HG02623 (cell line): Measurements from ENCODE around the gene NFIX.
"Not testable (repeated sequence)": the region's sequence is repeated elsewhere in the genome, so short reads cannot be mapped to it uniquely, and the experiment has no call there.

ENCODE experiments used
- ATAC-seq: cut with Tn5 transposase; IDR thresholded peaks from one replicate; pipeline ENCODE4 v1.9.1; 2021; ENCODE audit warnings: moderate library complexity; ENCODE audit not compliant: unreplicated experiment

NFIX gene

DNA sequence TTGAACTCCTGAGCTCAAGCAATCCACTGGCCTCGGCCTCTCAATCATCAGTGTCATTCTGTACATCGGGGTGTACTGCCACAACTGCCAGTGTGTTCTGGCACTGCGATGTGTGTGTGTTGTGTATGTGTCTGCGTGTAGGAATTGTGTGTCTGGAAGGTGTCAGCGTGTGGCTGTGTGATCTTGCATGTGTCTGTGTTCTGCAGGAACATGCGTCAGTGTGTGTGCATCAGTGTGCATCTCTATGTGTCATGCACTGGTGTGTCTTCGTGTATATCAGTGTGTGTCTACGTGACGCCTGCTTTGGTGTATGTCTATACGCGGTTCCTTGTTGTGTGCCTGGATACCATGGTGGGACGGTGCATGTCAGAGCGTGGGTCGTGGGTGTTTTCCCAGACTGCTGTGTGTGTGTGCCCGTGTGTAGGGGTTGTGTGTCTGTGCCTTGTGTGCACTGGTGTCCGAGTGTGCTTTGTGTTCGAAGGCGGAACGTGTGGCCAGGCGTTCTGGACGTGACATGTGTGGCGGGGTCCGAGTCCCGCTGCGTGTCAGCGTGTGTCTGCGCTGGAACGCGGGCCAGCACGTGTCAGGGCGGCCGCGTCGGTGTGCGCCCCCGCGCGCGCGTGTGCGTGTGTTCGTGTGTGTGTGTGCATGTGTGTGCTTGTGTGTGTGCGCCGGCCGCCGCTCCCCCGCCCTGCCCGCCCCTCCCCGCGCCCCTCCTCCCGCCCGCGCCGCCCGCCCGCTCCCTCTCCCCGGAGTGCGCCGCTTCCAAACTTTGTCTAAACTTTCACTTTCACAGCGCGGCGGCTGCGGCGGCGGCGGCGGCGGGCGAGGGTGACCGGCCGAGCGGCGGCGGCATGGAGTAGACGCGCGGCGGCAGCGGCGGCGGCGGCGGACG is at the start of gene NFIX:
Gene NFIX (plus strand): TSS at position 775 of the 895 bp plus-strand sequence. CDS start 363 bp downstream, outside the sequence.
- ATAC-seq: no peak

DNA sequence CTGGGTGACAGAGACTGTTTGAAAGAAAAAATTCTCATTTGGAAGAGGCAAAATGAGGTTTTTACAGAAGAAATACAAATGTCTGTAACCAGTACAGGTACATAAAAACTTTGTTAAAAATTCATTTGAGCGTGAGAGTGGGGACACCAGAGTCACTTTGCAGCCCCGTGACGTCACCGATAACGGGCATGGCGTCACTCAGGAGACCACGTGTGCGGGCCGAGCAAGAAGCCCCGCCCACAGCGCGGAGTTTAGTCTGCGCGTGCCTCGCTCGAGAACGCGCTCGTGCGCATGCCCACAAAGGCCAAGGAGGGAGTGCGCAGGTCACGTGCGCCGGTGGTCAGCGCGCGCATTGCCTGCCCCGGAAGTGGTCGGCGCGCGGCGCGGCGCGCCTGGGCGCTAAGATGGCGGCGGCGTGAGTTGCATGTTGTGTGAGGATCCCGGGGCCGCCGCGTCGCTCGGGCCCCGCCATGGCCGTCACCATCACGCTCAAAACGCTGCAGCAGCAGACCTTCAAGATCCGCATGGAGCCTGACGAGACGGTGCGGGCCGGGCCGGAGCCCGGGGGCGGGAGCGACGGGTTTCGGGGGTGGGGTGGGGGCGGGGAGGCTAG is 49.7 kb upstream of the NFIX start, which contains the start of gene RAD23A:
Gene RAD23A (plus strand): TSS at position 384 of the 613 bp plus-strand sequence. CDS start 87 bp downstream, at position 471.
- peak; percentile 79 for ATAC-seq

DNA sequence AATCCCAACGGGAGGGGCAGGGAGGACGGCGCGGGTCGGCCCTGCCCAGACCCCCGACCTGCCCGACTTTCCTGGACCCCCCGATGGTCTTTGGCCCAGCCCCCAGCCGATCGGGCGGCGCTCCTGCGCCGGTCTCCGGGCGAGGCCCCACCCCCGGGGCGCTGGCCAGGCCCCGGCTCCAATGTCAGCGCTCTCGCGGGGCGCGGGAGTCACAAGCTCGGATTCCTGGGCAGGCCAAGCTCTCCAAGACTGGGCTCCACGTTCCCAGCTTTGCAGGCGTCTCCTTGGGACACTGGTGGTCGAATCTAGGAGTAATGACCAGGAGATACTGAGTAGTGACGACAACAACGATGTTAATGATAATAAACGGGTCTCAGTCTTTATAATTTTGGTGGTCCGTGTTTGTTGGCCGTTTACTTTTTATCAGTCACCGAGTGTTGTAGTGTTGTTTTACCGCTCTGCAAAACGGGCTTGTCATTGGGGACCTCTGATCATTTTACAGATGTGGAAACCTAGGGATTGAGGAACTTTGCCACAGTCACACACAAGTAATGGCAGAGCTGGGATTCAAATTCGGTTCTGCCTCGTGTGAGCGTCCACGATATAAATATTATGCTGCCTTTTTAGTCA is 49.1 kb upstream of the NFIX start:
- peak; percentile 13 for ATAC-seq

DNA sequence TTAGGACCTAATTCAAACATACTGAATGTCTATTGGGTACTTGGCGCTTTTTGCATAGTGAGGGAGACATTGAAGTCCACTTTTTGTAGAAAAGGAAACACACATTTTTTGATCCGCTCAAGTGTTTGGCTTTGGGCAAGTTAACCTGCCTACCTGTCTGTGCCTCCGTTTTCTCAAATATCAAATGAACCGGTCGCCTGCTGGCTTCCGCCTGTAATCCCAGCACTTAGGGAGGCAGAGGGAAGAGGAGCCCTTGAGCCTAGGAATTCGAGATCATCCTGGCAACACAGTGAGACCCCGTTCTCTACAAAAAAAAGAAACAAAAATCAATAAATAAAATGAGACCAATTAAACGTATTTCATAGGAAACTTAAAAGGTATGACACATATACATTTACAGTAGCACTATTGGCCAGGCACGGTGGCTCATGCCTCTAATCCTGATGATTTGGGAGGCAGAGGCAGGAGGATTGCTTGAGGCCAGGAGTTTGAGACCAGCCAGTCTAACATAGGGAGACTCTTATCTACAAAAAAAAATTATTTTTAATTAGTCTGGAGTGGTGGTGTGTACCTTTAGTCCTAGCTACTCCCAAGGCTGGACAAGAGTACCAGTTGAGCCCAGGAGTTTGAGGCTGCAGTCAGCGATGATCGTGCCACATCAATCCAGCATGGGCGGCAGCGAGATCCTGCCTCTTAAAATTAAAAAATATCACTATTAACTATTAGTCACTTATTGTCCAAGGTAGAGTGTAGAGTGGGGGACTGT is 48.4 kb upstream of the NFIX start:
- ATAC-seq: no peak

DNA sequence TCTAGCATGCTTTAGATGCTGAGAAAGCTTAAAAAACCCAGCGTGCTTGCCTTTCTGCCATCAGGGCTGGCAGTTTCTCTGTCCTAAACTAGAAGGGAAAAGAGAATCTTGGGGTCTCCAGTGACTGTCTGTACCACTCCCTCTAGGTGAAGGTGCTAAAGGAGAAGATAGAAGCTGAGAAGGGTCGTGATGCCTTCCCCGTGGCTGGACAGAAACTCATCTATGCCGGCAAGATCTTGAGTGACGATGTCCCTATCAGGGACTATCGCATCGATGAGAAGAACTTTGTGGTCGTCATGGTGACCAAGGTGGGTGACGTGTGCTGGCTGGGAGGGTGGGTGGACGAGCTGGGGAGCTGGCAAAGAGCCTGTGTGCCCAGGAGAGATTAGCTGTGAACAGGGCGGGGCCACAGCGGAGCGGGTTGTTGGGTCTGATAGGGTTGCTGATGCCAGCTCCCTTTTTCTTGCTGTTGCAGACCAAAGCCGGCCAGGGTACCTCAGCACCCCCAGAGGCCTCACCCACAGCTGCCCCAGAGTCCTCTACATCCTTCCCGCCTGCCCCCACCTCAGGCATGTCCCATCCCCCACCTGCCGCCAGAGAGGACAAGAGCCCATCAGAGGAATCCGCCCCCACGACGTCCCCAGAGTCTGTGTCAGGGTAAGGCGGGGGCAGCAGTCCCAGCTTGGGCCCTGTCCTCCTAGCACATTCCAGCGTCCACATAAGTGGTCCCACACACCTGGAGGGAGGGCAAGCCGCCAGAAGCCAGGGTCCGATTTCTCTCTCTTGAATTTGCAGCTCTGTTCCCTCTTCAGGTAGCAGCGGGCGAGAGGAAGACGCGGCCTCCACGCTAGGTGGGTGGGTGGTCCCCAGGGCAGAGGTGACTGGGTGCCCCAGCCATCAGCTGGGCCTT is 47.3 kb upstream of the NFIX start:
- no peak for ATAC-seq

DNA sequence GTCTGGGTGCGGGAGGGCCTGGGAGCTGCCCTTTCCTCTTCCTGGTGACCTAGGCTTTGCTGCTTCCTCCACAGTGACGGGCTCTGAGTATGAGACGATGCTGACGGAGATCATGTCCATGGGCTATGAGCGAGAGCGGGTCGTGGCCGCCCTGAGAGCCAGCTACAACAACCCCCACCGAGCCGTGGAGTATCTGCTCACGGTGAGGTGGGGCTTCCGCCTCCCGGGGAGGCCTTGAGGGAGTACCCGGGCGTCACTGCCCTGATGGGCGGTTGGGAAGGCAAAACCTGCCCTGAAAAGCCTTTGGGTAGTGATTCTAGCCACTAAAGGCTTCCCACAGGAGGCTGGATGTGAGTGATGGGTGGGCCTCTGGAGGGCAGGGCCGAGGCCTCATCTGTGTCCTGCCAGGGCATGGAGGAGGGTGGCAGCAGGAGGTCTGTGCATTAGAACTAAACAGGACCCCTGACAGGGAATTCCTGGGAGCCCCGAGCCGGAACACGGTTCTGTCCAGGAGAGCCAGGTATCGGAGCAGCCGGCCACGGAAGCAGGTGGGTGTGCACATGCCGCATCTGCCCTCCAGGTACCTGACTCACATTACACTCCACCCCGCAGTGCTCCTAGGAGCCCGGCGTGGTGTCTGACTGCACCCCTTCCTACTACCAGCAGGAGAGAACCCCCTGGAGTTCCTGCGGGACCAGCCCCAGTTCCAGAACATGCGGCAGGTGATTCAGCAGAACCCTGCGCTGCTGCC is 46.5 kb upstream of the NFIX start:
- ATAC-seq: no peak

DNA sequence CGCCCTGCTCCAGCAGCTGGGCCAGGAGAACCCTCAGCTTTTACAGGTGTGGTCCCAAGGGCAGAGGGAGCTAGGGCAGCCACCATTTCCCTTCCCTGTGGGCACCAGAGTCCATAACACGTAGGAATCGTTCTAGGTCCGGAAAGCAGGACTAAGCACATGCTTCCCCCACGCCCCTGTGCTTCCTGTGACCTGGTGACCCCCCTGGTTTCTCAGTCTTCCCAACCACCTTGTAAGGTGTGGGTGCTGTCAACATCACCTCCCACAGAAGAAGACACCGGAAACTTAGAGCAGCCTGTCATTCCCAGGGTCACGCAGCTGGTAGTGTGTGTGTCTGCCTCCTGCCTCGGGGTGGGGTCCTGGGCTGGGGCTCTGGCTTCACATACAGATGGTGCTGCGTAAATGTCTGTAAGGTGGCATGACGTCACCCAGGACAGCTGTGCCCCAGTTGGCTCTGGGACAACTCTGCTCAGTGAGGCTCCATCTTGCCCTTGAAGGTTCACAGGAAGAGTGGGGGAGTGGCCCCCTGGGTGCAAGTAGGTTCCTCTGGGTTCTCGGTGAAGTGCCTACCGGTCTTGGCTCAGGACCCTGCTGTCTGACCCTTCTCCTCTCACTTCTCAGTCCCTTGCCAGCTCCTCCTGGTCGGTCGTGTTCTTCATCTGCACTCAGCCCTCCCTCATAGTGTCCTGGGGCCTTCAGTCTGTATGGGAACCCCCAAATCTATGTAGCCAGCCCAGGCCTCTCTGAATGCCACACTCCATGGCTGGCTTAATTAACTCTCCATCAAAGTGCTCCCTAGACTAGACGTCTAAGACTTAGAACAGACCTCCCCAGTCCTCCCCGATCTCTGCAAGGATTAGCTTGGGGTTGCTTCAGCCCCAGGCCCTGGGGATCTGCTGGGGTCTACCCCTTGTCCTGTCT is 45.7 kb upstream of the NFIX start:
- ATAC-seq: no peak

DNA sequence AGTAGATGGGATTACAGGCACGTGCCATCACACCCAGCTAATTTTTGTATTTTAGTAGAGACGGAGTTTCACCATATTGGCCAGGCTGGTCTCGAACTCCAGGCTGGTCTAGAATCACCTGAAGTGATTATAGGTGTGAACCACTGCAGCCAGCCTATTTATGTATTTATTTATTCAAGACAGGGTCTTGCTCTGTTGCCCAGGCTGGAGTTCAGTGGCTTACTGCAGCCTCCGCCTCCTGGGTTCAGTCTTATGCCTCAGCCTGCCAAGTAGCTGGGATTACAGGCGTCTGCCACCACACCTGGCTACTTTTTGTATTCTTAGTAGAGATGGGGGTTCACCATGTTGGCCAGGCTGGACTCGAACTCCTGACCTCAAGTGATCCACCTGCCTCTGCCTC is 43.2 kb upstream of the NFIX start:
- not testable (repeated sequence) for ATAC-seq

DNA sequence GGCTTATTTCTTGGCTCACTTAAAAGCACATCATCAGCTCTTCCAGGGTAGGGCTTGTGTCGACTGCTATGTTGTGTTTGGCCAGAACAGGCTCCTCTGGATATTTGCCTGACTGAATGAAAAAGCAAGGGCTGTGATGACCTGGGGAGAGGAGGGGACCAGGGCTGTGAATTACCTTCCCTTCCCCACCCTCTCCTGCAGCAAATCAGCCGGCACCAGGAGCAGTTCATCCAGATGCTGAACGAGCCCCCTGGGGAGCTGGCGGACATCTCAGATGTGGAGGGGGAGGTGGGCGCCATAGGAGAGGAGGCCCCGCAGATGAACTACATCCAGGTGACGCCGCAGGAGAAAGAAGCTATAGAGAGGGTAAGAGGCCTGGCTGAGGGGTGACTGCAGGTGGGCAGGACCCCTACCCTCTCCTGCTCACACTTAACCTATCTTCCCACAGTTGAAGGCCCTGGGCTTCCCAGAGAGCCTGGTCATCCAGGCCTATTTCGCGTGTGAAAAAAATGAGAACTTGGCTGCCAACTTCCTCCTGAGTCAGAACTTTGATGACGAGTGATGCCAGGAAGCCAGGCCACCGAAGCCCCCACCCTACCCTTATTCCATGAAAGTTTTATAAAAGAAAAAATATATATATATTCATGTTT is 42.7 kb upstream of the NFIX start:
- ATAC-seq: no peak

DNA sequence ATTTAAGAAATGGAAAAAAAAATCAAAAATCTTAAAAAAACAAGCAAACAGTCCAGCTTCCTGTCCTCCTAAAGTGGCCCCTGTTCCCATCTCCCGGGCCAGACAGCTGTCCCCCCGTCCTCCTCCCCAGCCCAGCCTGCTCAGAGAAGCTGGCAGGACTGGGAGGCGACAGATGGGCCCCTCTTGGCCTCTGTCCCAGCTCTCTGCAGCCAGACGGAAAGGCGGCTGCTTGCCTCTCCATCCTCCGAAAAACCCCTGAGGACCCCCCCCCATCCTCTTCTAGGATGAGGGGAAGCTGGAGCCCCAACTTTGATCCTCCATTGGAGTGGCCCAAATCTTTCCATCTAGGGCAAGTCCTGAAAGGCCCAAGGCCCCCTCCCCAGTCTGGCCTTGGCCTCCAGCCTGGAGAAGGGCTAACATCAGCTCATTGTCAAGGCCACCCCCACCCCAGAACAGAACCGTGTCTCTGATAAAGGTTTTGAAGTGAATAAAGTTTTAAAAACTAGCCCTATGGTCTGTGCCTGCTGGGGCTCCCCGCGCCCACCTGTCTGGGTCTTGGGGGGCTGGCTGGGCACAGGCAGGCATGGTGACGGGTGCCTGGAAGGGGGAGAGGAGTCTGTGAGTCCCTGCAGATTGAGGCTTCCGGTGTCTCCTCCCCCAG is 42.0 kb upstream of the NFIX start:
- ATAC-seq: no peak

DNA sequence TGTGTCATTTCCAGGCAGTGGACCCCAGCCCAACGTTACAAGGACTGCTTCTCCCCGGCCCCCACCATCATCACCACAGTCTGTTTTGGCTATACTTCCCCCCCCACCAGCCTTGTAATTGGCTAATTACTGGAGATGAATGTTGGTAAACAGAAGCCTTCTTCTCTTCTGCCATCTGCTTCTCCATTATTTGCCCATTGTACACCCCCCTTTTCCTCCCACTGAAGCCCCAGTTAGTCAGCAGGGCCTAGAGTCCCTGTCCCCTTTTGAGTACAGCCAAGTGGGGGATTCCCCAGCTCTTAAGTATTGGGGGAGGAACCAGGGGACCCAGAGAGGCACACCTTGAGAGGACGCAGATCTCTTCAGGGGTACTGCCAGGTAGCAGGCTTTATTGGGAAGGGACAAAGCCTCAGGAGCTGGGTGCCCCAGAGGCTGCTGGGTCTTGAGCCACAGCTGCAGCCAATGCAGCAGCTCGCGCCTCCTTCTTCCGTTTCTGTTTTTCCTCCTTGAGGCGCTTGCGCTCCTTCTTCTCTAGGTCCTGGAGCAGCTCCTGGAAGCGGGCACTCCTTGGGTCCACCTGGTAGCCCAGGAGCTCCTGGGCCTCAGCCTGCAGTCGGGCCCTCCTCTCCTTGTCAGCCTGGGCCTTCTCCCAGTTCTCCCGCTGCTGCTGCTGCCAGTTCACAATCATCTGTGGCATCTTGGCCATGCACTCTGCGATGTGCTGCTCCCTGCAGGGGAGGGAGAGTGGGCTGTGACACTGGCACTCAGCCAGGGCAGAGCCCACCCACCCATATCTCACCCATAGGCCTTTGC is 41.3 kb upstream of the NFIX start:
- no peak for ATAC-seq

DNA sequence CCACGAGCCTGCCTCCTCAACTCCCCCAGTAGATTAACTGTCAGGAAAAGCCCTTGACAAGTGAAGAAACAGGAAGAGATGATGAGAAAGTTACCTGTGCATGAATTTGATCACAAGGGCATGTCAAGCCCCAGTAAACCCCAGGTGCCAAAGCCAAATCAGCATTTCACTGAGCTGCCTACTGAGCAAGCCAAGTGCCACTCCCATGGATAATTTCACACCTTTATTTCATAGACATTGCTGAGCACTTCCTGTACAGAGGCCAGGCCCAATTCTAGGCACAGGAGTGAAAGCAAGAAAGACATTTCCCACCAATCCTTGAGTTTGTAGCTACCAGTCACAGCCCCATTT is 40.7 kb upstream of the NFIX start:
- ATAC-seq: no peak

DNA sequence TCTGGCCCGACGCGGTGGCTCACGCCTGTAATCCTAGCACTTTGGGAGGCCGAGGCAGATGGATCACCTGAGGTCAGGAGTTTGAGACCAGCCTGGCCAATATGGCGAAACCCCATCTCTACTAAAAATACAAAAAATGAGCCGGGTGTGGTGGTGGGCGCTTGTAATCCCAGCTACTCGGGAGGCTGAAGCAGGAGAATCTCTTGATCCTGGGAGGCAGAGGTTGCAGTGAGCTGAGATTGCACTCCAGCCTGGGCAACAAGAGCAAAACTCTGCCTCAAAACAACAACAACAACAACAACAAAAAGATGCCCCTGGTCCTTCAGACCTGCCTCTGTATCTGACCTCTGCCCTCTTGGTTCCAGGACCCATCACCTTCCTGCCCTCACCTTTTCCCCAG is 39.7 kb upstream of the NFIX start:
- not testable (repeated sequence) for ATAC-seq

DNA sequence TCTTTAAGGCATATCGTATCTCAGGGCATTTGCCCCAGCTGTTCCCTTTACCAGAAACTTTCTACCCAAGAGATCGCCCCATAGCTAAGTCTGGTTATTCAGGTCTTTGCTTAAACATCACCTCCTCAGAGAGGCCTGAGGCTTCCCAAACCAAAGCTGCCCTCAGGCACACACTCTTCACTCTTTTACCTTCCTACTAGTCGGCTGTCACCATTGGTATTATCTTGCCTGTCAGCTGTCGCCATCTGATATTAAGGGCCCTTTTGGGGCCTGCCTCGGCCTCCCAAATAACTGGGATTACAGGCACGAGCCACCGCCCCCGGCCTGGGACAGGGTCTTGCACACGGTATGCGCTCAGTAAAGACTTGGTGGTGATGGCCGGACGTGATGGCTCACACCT is 39.3 kb upstream of the NFIX start:
- ATAC-seq: no peak

DNA sequence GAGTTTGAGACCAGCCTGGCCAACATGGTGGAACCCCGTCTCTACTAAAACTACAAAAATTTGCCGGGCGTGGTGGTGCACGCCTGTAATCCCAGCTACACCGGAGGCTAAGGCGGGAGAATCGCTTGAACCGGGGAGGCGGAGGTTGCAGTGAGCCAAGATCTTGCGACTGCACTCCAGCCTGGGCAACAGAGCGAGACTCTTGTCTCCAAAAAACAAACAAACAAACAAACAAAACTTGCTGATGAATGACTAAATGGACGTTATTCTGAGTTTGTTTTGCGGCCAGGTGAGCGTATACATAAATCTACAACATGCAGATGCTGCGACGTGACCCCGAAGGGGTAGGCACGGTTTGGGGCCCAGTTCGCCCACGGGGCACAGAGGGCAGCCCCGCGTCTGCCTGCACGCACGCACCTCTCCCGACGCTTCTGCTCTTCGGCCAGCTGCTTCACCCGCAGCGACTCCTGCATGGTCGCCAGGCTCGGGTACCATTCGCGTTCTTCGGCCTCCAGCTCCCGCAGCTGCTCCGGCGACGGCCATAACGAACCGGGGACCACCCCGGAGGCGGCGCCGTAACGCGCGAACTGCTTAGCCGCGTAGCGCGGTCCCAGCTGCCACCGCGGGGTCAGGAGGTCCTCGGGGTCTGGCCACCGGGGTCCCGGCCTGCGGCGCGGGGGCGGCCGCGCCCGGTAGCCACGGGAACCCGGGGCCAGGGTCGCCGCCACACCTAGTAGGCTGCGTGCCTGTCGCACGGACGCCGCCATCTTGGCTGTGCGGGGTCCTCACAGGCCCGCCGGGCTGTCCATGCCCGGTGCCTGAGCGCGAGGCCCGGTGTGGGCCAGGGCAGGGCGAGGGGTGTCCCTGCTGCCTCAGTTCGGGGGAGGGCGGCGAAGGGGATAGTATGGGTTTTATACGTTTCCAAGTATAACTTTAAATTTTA is 38.6 kb upstream of the NFIX start, which contains the start of gene GADD45GIP1:
Gene GADD45GIP1 (minus strand): TSS at position 778 of the 943 bp plus-strand sequence. CDS start 11 bp downstream, at position 767.
- no peak for ATAC-seq
